Measurements from ENCODE around the gene ATXN7L1. TPM values are rescaled to one million over a fixed set of nuclear protein-coding genes. Genes with fewer than 3 reads are reported as not detected.
A peak's percentile ranks its signal among the peaks of the same experiment; 100 is the strongest.
"Not testable (repeated sequence)": the region's sequence is repeated elsewhere in the genome, so short reads cannot be mapped to it uniquely, and the experiment has no call there.

The ATXN7L1 gene
- total RNA-seq, 1 experiment from 2014 or later: 24.3 TPM

- TF ChIP-seq CTCF (conservative IDR thresholded peaks at IDR 0.05): no peak
- H3K27me3 Mint-ChIP-seq (ENCODE audit: low read depth): no peaks in the 10 kb centered on the region
- Histone ChIP-seq H2BK5ac (ENCODE audit: insufficient read length, low read length) (no peak overlapping the region), H3K23me2 (ENCODE audit: insufficient read length, low read depth, low read length, poor library complexity, severe bottlenecking) (no peaks in the 10 kb centered on the region), H3K18ac (ENCODE audit: insufficient read length, low read depth, low read length) (no peak overlapping the region), H3T11ph (ENCODE audit: low read length) (no peak overlapping the region), H3K4ac (ENCODE audit: low read depth, low read length) (no peak overlapping the region), H3K4me2 (ENCODE audit: insufficient read depth, insufficient read length, low read length) (no peak overlapping the region), H2AFZ (ENCODE audit: low read length) (no peak overlapping the region), H3K27ac (ENCODE audit: insufficient read length, low read depth, low read length) (no peak overlapping the region), H4K20me1 (ENCODE audit: control insufficient read depth, insufficient read depth, insufficient read length) (no peaks in the 10 kb centered on the region), H3K14ac (ENCODE audit: insufficient read depth, low read length) (no peak overlapping the region), H3K23ac (ENCODE audit: insufficient read length, low read depth, low read length) (no peak overlapping the region), H2BK12ac (ENCODE audit: insufficient read length, low read depth, low read length) (no peak overlapping the region), H3K79me1 (ENCODE audit: insufficient read depth, low read depth, low read length, poor library complexity, severe bottlenecking) (no peaks in the 10 kb centered on the region), H2BK120ac (ENCODE audit: low read depth, low read length, poor library complexity, severe bottlenecking) (no peak overlapping the region), H3K79me2 (ENCODE audit: insufficient read depth, low read length) (no peaks in the 10 kb centered on the region), H4K91ac (ENCODE audit: insufficient read length, low read depth, low read length) (no peak overlapping the region), H3K56ac (ENCODE audit: insufficient read length, low read depth, low read length) (no peak overlapping the region), H3K4me1 (ENCODE audit: insufficient read depth, low read length) (no peaks in the 10 kb centered on the region; the same call in 1 of the 2 replicates), H2BK15ac (ENCODE audit: low read depth, low read length) (no peak overlapping the region), H2BK20ac (ENCODE audit: low read depth, low read length, poor library complexity, severe bottlenecking) (no peak overlapping the region), H2AK5ac (ENCODE audit: insufficient read length, low read length) (no peak overlapping the region), H3K9me3 (ENCODE audit: control insufficient read depth, low read depth, low read length) (no peaks in the 10 kb centered on the region), H4K5ac (ENCODE audit: insufficient read length, low read depth, low read length) (no peak overlapping the region), H3K9ac (ENCODE audit: extremely low read depth, insufficient read length, low read length) (no peak overlapping the region), H3K27me3 (ENCODE audit: insufficient read depth, low read length) (no peaks in the 10 kb centered on the region), H4K8ac (replicated peaks; ENCODE audit: insufficient read length, low read depth, low read length) (no peak overlapping the region)
- peaks cover 23 to 29% of the 10 kb centered on the region in 2 experiments for H3K4me1 Mint-ChIP-seq
- WGBS (ENCODE audit: extremely low coverage, insufficient read length, low lambda C conversion rate): no CpG with 5 or more reads among the region's 3 CpGs
- no peak for DNase-seq
- H3K36me3 Mint-ChIP-seq (ENCODE audit: insufficient read depth in 1 of 3, low read depth in 3 of 3): peaks cover 4 to 7% (median 6%) of the 10 kb centered on the region in 3 experiments; a peak in 6 of 7 replicates
- H3K27ac Mint-ChIP-seq: peak overlapping the region in 1 of 3 experiments; percentile 37; a peak in 1 of 7 replicates
- no peak overlapping the region for H3K4me3 Mint-ChIP-seq
- H3K9me3 Mint-ChIP-seq: no peaks in the 10 kb centered on the region; a peak in 1 of 5 replicates
Measured at GRCh38 chr7:105790996-105791395, 85.4 kb downstream of the ATXN7L1 start.

- H3K27me3 Mint-ChIP-seq (ENCODE audit: low read depth); H3K56ac ChIP-seq (ENCODE audit: insufficient read length, low read depth, low read length); H4K8ac ChIP-seq (replicated peaks; ENCODE audit: insufficient read length, low read depth, low read length); H4K5ac ChIP-seq (ENCODE audit: insufficient read length, low read depth, low read length); H2BK120ac ChIP-seq (ENCODE audit: low read depth, low read length, poor library complexity, severe bottlenecking); H3K79me2 ChIP-seq (ENCODE audit: insufficient read depth, low read length); H2AFZ ChIP-seq (ENCODE audit: low read length); H2BK15ac ChIP-seq (ENCODE audit: low read depth, low read length); H2AK5ac ChIP-seq (ENCODE audit: insufficient read length, low read length); H3K27me3 ChIP-seq (ENCODE audit: insufficient read depth, low read length); H3K23me2 ChIP-seq (ENCODE audit: insufficient read length, low read depth, low read length, poor library complexity, severe bottlenecking); H3K4ac ChIP-seq (ENCODE audit: low read depth, low read length); H3K23ac ChIP-seq (ENCODE audit: insufficient read length, low read depth, low read length); H3K9me3 Mint-ChIP-seq; H3T11ph ChIP-seq (ENCODE audit: low read length); H2BK20ac ChIP-seq (ENCODE audit: low read depth, low read length, poor library complexity, severe bottlenecking); H3K27ac Mint-ChIP-seq; H3K27ac ChIP-seq (ENCODE audit: insufficient read length, low read depth, low read length); H4K20me1 ChIP-seq (ENCODE audit: control insufficient read depth, insufficient read depth, insufficient read length); H3K4me3 Mint-ChIP-seq; H3K14ac ChIP-seq (ENCODE audit: insufficient read depth, low read length); H3K18ac ChIP-seq (ENCODE audit: insufficient read length, low read depth, low read length); H3K9me3 ChIP-seq (ENCODE audit: control insufficient read depth, low read depth, low read length); H3K9ac ChIP-seq (ENCODE audit: extremely low read depth, insufficient read length, low read length); H2BK5ac ChIP-seq (ENCODE audit: insufficient read length, low read length); H4K91ac ChIP-seq (ENCODE audit: insufficient read length, low read depth, low read length); DNase-seq; H3K79me1 ChIP-seq (ENCODE audit: insufficient read depth, low read depth, low read length, poor library complexity, severe bottlenecking); H3K4me1 ChIP-seq (ENCODE audit: insufficient read depth, low read length); H2BK12ac ChIP-seq (ENCODE audit: insufficient read length, low read depth, low read length); H3K4me2 ChIP-seq (ENCODE audit: insufficient read depth, insufficient read length, low read length): not testable (repeated sequence)
- peaks cover 4 to 11% (median 7%) of the 10 kb centered on the region in 3 experiments; a peak in 6 of 7 replicates for H3K36me3 Mint-ChIP-seq (ENCODE audit: insufficient read depth in 1 of 3, low read depth in 3 of 3)
- WGBS (ENCODE audit: extremely low coverage, insufficient read length, low lambda C conversion rate): no CpG with 5 or more reads among the region's 2 CpGs
- peaks cover 23 to 29% of the 10 kb centered on the region in 2 experiments for H3K4me1 Mint-ChIP-seq
Measured at GRCh38 chr7:105790452-105790851, 85.9 kb downstream of the ATXN7L1 start.
